Eye (tissue), 1 donor: ENCODE results near the gene IFTAP.
"Not testable (repeated sequence)": the region's sequence is repeated elsewhere in the genome, so short reads cannot be mapped to it uniquely, and the experiment has no call there.

ENCODE experiments used
- DNase-seq: peaks from one replicate; pipeline ENCODE4 v3.0.0-alpha.2; 2015

The IFTAP gene

GRCh38 chr11:36594316-36594989 lies at the start of gene IFTAP:
Gene IFTAP, plus strand, starts transcription at chr11:36594502. Its CDS starts 15,602 bp downstream, at chr11:36610104.
- peak; percentile 97 for DNase-seq

GRCh38 chr11:36550385-36551115 lies 43.8 kb upstream of the IFTAP start:
- DNase-seq = no peak

GRCh38 chr11:36557390-36557789 lies 36.9 kb upstream of the IFTAP start:
- DNase-seq = not testable (repeated sequence)

GRCh38 chr11:36557991-36558390 lies 36.3 kb upstream of the IFTAP start:
- DNase-seq = no peak

- no peak for DNase-seq
Observed at GRCh38 chr11:36558571-36559413, 35.5 kb upstream of the IFTAP start.

- peak; percentile 91 for DNase-seq
Observed at GRCh38 chr11:36564376-36565030, 29.8 kb upstream of the IFTAP start.

GRCh38 chr11:36565031-36565610 lies 29.2 kb upstream of the IFTAP start:
- no peak for DNase-seq

- no peak for DNase-seq
Observed at GRCh38 chr11:36566407-36567053, 27.8 kb upstream of the IFTAP start.

GRCh38 chr11:36567694-36568093 lies 26.6 kb upstream of the IFTAP start, which contains the start of gene RAG1:
Gene RAG1, plus strand, starts transcription at chr11:36568007. Its CDS starts 5,298 bp downstream, at chr11:36573305.
- no peak for DNase-seq

- no peak for DNase-seq
Observed at GRCh38 chr11:36569095-36569494, 25.2 kb upstream of the IFTAP start.

GRCh38 chr11:36574486-36574885 lies 19.8 kb upstream of the IFTAP start:
- DNase-seq = no peak

GRCh38 chr11:36577373-36577772 lies 16.9 kb upstream of the IFTAP start:
- no peak for DNase-seq

GRCh38 chr11:36577859-36578258 lies 16.4 kb upstream of the IFTAP start:
- DNase-seq = peak; percentile 38

GRCh38 chr11:36578458-36578857 lies 15.8 kb upstream of the IFTAP start:
- DNase-seq = no peak

GRCh38 chr11:36581536-36581935 lies 12.8 kb upstream of the IFTAP start:
- DNase-seq = no peak

GRCh38 chr11:36583667-36584066 lies 10.6 kb upstream of the IFTAP start:
- no peak for DNase-seq

- DNase-seq = no peak
Observed at GRCh38 chr11:36586543-36586942, 7.8 kb upstream of the IFTAP start.

- no peak for DNase-seq
Observed at GRCh38 chr11:36588099-36588498, 6.2 kb upstream of the IFTAP start.

- no peak for DNase-seq
Observed at GRCh38 chr11:36590513-36590912, 3.8 kb upstream of the IFTAP start.

GRCh38 chr11:36591433-36591832 lies 2.9 kb upstream of the IFTAP start:
- no peak for DNase-seq

- no peak for DNase-seq
Observed at GRCh38 chr11:36596880-36597279, 2.6 kb downstream of the IFTAP start.

- no peak for DNase-seq
Observed at GRCh38 chr11:36598051-36598450, 3.7 kb downstream of the IFTAP start, which contains the start of gene RAG2. Gene RAG2, minus strand, starts transcription at chr11:36598236. Its CDS starts 4,068 bp downstream, at chr11:36594168.
